ENCODE results near the gene SLC38A4. TPM values are rescaled to one million over a fixed set of nuclear protein-coding genes. Genes with fewer than 3 reads are reported as not detected.

The SLC38A4 gene
- total and polyA plus RNA-seq, 2 of the 8 experiments (the other 6 are each of a cell fraction or from before 2014, with no cell fraction given), result 6.7 to 15.4 TPM

- TF ChIP-seq E2F6 (IDR thresholded peaks at IDR 0.05), result no peak
- TF ChIP-seq RFX5 (IDR thresholded peaks at IDR 0.05; ENCODE audit: borderline replicate concordance, low read depth, low read length), result no peak
- no peak for TF ChIP-seq HDAC6 (IDR thresholded peaks at IDR 0.05; ENCODE audit: low read depth, low read length)
- TF ChIP-seq PHF8 (conservative IDR thresholded peaks at IDR 0.05; ENCODE audit: low read depth, low read length), result no peak
Measured at GRCh38 chr12:46814143-46814542, 11.7 kb downstream of the SLC38A4 start (continued).
